Measurements from ENCODE around the gene SLC4A5.
"Not testable (repeated sequence)": the region's sequence is repeated elsewhere in the genome, so short reads cannot be mapped to it uniquely, and the experiment has no call there.

Gene SLC4A5

DNA sequence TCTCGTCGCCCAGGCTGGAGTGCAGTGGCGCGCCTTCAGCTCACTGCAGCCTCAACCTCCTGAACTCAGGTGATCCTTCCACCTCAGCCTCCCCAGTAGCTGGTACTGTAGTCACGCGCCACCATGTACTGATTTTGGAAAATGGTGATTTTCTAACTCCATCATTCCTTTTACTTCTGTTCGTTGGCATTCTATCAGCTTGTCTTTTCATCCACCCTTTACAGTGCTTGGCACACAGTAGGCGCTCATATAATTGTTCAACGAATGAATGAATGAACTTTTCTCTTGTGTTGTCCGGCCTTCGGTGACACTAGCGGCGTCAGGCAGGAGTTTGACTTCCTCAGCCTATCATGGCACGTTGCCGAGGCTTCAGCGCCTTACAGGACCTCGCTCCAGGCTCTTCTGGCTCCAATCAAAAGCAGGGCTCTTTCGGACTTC is 145.2 kb downstream of the SLC4A5 start:
- no peak for DNase-seq

DNA sequence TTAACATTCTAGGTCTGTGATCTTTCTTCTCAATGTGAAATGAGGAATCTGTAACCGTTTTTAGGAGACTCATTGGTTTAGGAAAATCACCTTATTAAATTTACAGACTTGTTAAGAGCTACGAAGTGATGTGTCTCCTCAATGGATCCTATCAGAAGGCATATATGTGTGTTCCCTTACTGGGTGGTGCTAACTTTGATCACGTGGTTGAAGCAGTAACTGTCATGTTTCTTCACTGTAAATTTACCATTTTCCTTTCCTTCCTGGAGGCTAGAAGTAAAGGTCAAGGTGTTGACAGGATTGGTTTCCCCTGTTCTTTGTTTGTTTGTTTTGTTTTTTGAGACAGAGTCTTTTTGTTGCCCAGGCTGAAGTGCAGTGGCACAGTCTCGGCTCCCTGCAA is 146.2 kb downstream of the SLC4A5 start:
- DNase-seq, result no peak

DNA sequence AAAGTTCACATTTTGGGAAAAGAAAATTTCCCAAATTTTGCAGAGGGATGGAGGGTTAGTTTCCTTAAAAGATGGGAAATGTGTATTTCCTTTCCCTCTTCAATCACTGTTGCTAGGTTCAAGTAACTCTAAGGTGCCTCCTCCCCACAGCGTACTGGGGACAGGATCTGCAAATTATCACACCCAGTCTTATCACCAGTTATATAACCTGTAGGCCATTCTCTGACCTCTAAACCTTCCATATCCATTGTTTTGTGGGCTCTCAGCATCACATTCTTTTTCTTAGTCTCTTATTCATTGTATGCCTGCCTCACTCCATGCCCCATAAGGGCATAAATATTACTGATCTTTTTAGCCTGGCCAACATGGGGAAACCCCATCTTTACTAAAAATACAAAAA is 148.4 kb downstream of the SLC4A5 start:
- DNase-seq, result no peak

DNA sequence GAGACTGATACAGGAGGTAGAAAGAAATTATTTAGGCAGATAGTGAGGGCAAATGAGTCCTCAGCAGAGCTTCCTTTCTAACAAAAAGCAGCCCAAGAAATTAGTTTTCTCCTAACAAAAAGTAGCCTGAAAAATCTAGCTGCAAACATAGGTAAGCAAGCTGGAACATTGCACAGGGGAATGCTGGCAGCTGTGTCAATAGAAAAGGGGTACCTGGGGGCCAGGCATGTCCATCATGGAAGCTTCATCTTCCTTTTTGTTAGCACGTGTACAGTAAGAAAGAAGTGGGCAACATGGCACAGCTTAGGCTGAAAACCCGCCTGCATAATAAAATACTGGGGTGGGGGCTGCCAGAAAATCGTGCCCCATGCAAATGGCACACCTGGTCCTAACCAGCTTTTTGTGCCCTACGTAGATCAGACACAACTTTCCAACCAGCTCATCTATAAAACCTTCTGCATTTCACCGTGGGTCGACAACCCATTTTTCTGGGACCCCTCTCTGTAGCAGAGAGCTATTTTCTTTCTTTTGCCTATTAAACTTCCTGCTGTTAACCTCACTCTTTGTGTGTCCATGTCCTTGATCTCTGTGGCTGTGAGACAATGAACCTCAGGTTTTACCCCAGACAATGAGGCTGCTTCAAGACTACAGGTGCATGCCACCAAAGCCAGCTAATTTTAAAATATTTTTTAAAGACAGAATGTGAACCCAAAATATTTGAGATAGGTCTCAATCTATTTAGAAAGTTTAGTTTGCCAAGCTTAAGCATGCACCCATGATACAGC is 151.4 kb downstream of the SLC4A5 start:
- DNase-seq, result no peak

DNA sequence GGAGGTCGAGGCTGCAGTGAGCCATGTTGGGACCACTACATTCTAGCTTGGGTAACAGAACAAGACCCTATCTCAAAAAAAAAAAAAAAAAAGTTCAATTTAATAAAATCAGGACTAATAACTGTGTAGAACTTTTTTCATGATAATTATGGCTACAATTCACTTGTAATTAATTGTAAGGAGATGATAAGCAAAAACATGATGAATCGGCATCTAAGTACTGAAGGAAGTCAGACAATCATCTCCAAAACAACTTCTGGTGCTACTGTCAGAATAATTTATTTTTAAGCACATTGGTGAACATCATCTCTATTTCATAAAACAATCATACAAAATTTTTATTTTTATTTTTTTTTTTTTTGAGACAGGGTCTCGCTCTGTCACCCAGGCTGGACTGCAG is 154.5 kb downstream of the SLC4A5 start:
- DNase-seq, result no peak

DNA sequence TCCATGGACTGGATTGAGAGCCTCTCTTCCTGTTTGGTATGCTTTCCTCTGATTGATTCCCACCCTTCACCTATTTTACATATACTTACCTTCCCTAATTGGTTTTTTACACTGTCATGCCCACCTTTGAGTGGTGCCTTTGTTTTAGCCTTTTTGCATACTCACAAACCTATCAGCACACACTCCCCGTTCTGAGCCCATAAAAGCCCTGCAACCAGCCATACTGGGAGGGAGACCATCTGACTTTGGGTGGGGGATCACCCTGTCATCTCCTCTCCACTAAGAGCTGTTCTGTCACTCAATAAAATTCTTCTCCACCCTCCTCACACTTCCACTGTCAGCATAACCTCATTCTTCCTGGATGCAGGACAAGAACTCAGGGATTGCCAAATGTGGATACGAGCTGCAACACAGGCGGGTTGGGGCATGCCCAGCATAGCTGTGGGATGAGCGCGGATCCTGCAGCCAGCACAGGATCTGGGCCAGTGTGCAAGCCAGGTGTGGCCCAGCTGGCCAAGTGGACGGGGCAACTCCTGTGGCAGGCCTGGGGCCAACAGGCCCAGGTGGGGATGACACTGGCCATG is 155.1 kb downstream of the SLC4A5 start:
- DNase-seq, result peak; percentile 46

DNA sequence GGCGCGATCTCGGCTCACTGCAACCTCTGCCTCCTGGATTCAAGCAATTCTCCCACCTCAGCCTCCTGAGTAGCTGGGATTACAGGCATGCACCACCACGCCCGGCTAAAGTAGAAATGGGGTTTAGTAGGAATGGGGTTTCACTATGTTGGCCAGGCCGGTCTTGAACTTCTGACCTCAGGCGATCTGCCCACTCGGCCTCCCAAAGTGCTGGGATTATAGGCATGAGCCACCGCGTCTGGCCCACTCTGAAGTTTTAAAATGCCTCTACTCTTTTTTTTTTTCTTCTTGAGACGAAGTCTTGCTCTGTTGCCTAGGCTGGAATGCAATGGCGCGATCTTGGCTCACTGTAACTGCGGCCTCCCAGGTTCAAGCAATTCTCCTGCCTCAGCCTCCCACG is 156.5 kb downstream of the SLC4A5 start:
- not testable (repeated sequence) for DNase-seq

- DNase-seq, result no peak
Measured at GRCh38 chr2:74186038-74186437, 157.2 kb downstream of the SLC4A5 start.

DNA sequence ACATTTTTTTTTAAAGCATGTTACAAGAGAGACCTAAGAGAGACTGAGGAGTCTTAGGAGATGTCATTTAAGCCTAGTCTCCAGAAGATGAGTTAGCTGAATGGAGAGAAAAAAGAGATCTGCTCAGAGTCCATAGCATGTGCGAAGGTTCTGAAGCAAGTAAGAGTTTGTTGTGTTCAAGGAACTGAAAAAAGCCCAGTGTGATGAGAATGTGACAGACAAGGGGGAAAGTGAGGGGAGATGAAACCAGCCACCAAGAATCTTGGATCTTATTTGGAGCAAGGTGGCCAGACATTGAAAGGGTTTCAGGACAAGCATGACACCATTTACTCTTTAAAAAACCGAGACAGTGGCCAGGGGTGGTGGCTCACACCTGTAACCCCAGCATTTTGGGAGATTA is 159.3 kb downstream of the SLC4A5 start:
- DNase-seq, result no peak

DNA sequence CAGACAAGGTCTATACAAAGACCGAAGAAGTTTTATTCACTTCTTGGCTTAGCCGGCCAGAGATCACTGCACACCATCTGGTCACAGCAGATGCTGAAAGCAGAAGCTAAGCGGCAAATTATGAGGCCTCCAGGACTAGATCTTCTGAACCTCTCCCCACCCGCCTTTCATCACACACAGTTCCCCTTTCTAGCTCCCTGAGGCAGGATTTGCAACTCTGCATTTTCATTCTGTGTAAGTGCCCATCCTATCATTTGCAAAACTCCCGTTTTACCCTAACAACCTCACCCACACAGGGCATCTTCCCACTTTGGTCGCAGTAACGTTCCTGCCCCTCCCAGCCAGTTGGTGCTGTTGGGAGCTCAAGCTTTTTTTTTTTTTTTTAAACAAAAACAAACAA is 161.5 kb downstream of the SLC4A5 start:
- DNase-seq, result no peak

DNA sequence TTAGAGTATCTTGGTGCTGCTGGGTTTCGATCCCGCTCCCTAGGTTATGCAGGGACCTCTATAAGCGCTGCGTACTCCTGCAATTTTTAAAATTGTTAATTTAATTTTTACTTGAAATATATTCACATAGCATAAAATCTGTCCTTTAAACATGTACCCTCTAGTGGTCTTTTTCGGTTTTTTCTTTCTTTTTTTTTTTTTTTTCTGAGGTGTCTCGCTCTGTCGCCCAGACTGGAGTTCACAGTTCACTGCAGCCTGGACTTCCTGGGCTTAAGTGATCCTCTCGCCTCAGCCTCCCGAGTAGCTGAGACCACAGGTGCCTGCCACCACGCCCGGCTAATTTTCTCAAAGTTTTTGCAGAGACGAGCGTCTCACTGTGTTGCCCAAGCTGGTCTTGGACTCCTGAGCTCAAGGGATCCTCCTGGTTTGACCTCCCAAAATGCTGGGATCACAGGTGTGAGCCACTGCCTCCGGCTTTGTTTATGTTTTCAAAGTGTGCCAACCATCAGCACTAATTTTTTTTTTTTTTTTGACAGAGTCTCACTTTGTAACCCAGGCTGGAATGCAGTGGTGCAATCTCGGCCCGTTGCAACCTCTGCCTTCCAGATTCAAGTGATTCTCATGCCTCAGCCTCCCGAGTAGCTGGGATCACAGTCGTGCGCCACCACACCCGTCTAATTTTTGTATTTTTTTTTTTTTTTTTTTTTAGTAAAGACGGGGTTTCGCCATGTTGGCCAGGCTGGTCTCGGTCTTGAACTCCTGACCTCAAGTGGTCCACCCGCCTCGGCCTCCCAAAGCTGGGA is 164.0 kb downstream of the SLC4A5 start:
- DNase-seq, result no peak

- peak; percentile 98 for DNase-seq
Measured at GRCh38 chr2:74178211-74179062, 164.8 kb downstream of the SLC4A5 start, which contains the start of gene MOB1A. MOB1A (minus strand) TSS chr2:74178879; CDS start chr2:74178674, 205 bp downstream.

- no peak for DNase-seq
Measured at GRCh38 chr2:74177696-74178095, 165.5 kb downstream of the SLC4A5 start.

GRCh38 chr2:74174909-74175308 is 168.3 kb downstream of the SLC4A5 start:
- no peak for DNase-seq

DNA sequence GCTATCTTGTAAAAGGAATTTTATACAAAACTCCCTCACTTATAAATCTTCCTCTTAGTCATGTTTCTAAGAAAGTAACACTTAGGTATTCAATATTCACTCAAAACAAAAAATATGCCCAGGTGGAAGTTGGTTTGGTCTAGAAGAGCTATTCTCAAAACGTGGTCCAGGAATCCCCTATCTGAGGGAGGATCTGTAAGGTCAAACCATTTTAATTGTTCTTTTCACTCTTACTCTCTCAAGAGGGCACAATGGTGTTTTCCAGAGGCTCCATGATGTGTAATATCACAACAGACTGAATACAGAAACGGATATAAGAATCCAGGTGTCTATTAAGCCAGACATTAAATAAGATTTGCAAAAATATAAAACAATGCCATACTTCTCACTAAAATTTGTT is 174.5 kb downstream of the SLC4A5 start:
- DNase-seq, result no peak

Measured in fibroblast of skin of back (primary cell).